ENCODE data around the gene MAPK8IP1. TPM values are rescaled to one million over a fixed set of nuclear protein-coding genes. Genes with fewer than 3 reads are reported as not detected.
A peak's percentile ranks its signal among the peaks of the same experiment; 100 is the strongest.

MAPK8IP1 gene
- total RNA-seq, 1 donor from 2014 or later: 11.5 TPM

DNA sequence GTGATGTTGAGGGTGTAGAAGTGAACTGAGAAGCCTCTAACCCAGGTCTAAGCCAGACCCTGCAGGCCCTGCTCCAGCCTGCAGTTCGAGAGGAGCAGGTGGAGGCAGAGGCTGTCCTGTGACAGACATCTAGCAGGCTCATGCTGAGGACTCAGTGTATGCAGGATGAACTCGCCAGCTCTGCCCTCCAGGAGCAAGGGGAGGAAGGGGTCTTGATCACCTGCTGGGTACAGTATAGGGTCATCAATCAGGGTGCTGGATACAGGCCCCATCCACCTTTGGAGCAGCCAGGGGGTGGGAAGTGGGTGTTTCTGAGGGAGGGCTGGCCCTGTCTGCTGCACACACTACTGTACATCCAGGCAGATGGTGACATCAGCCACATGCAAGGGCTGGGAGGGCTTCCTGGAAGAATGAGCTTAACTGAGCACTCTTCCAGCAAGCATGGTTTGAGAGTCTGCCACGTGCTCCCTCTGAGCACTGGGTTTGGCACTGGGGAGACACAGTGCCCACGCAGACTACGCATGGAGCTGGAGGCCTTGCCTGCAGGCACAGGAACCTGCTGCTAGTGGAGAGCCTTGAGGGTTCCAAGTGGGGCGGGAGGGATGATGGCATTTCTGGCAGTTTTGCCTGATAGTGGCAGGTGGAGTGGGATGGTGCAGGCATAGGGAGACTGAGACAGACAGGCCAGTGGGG lies 9.2 kb downstream of the MAPK8IP1 start:
- Mint-ChIP-seq H3K36me3 (no peaks in the 10 kb centered on the region), H3K27ac (no peak overlapping the region), H3K27me3 (ENCODE audit: low read depth) (peaks cover 12% of the 10 kb centered on the region), H3K9me3 (no peaks in the 10 kb centered on the region), H3K4me1 (peaks cover 4% of the 10 kb centered on the region), H3K4me3 (no peak overlapping the region)
- DNase-seq (ENCODE audit: low spot score in 2 of 2, unreplicated experiment in 2 of 2): no peak
- TF ChIP-seq CTCF (IDR thresholded peaks at IDR 0.05; ENCODE audit: unreplicated experiment): no peak

GRCh38 chr11:45895553-45896259 lies 10.3 kb downstream of the MAPK8IP1 start:
- H3K9me3 Mint-ChIP-seq: no peaks in the 10 kb centered on the region
- no peak for TF ChIP-seq CTCF (IDR thresholded peaks at IDR 0.05; ENCODE audit: unreplicated experiment)
- peaks cover 7% of the 10 kb centered on the region for H3K4me1 Mint-ChIP-seq
- H3K4me3 Mint-ChIP-seq: no peak overlapping the region
- H3K27me3 Mint-ChIP-seq (ENCODE audit: low read depth): peaks cover 6% of the 10 kb centered on the region
- no peak overlapping the region for H3K27ac Mint-ChIP-seq
- DNase-seq (ENCODE audit: low spot score in 2 of 2, unreplicated experiment in 2 of 2): no peak
- H3K36me3 Mint-ChIP-seq: no peaks in the 10 kb centered on the region

DNA sequence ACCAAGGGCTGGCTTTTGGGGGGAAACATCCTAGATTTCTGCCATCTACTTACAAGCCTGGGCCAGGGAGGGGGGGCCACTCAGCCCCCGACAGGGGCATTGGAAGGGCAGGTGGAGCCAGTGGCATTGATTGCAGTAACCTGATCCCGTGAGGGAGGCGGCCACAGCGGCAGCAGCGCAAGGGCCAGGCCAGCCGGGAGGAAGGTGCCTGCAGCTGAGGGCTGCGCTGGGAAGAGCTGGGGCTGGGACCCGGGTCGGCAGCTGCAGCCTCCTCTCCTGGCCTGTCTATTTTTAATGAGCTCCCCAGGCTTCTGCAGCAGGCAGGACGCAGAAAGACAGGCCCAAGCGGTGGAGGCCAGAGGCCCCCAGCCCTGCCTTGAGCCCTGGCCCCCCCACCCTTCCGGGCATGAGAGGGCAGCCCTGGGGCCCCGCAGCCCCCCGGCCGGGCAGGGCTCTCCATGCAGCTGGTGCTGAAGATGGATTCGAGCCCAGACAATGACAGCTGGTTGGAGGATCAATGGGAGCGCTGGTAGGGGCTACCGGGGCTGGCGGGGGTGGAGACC lies 11.1 kb downstream of the MAPK8IP1 start:
- Mint-ChIP-seq H3K9me3 (no peaks in the 10 kb centered on the region), H3K36me3 (no peaks in the 10 kb centered on the region), H3K4me3 (no peak overlapping the region), H3K27me3 (ENCODE audit: low read depth) (peaks cover 8% of the 10 kb centered on the region), H3K27ac (no peak overlapping the region), H3K4me1 (peaks cover 11% of the 10 kb centered on the region)
- DNase-seq (ENCODE audit: low spot score in 2 of 2, unreplicated experiment in 2 of 2): peak in 1 of 2 experiments; percentile 49
- TF ChIP-seq CTCF (IDR thresholded peaks at IDR 0.05; ENCODE audit: unreplicated experiment): no peak

GRCh38 chr11:45897556-45897955 lies 12.1 kb downstream of the MAPK8IP1 start:
- H3K4me3 Mint-ChIP-seq: no peak overlapping the region
- H3K27ac Mint-ChIP-seq: no peak overlapping the region
- peaks cover 11% of the 10 kb centered on the region for H3K4me1 Mint-ChIP-seq

GRCh38 chr11:45899086-45899447 lies 13.6 kb downstream of the MAPK8IP1 start:
- Mint-ChIP-seq H3K36me3 (no peaks in the 10 kb centered on the region), H3K4me3 (peak overlapping the region; percentile 69), H3K27me3 (ENCODE audit: low read depth) (peaks cover 5% of the 10 kb centered on the region), H3K27ac (peak overlapping the region; percentile 61), H3K4me1 (peaks cover 11% of the 10 kb centered on the region), H3K9me3 (no peaks in the 10 kb centered on the region)
- DNase-seq (ENCODE audit: low spot score in 2 of 2, unreplicated experiment in 2 of 2): no peak
- no peak for TF ChIP-seq CTCF (IDR thresholded peaks at IDR 0.05; ENCODE audit: unreplicated experiment)

More at GRCh38 chr11:45897556-45897955, 12.1 kb downstream of the MAPK8IP1 start:
- no peak for DNase-seq (ENCODE audit: low spot score in 2 of 2, unreplicated experiment in 2 of 2)
- Mint-ChIP-seq H3K27me3 (ENCODE audit: low read depth) (peaks cover 5% of the 10 kb centered on the region), H3K9me3 (no peaks in the 10 kb centered on the region), H3K36me3 (no peaks in the 10 kb centered on the region)
- TF ChIP-seq CTCF (IDR thresholded peaks at IDR 0.05; ENCODE audit: unreplicated experiment): no peak
